ENCODE measurements around the gene FNTB.

DNA sequence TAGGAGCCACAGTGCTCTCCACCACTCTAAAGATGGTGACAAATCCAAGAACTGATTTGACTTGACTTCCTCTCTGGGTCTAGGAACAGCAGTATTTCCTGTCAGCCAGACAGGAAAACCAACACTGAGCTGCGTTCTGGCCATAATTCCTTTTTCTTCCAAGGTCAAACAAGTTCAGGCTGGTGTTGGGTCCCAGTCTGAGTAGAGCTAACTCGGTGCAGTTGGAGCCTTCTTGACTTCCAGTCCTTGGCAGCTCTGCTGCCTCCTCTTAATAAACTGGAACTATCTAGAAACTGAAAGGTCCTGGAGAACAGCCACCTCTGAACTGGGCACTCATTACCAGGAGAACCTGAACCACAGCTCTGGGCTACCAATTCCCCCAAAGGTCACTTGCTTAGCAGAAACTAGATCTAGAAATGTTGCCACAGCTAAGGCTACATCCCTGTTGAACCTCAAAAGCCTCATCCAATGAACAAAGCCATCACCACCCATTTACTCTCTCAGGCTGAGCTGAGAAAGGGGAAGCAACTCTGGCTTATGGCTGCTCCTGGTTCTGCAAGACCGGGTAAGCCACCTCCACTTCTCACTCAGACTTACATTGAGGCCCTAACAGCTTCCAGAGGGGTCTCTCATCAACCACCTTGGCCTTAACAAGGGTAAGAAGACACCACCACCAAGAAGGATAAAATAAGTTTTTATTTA is 87.9 kb downstream of the FNTB start:
- TF ChIP-seq, protein P1, sequence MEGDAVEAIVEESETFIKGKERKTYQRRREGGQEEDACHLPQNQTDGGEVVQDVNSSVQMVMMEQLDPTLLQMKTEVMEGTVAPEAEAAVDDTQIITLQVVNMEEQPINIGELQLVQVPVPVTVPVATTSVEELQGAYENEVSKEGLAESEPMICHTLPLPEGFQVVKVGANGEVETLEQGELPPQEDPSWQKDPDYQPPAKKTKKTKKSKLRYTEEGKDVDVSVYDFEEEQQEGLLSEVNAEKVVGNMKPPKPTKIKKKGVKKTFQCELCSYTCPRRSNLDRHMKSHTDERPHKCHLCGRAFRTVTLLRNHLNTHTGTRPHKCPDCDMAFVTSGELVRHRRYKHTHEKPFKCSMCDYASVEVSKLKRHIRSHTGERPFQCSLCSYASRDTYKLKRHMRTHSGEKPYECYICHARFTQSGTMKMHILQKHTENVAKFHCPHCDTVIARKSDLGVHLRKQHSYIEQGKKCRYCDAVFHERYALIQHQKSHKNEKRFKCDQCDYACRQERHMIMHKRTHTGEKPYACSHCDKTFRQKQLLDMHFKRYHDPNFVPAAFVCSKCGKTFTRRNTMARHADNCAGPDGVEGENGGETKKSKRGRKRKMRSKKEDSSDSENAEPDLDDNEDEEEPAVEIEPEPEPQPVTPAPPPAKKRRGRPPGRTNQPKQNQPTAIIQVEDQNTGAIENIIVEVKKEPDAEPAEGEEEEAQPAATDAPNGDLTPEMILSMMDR (IDR thresholded peaks at IDR 0.05) = no peak
- no peak for TF ChIP-seq POLR2A (IDR thresholded peaks at IDR 0.05)
